Activated CD4-positive, alpha-beta memory T cell treated with anti-CD3 and anti-CD28 coated beads, Interleukin-2, amount 10 ng/mL, durations not matched to agents 7 days and 5 days (primary cell): ENCODE results near the gene CHCHD6. TPM values are rescaled to one million over a fixed set of nuclear protein-coding genes. Genes with fewer than 3 reads are reported as not detected.

Experiments used
- CTCF ChIA-PET: fragments of 350-600 bp; sonication (Branson Sonifier 250); formaldehyde crosslinking; loops from one replicate; lab custom pipeline; 2021; ENCODE audit warnings: antibody characterized with exemption, inconsistent platforms; lab: Charles Lee
- POLR2A ChIA-PET: fragments of 350-600 bp; sonication (Branson Sonifier 250); formaldehyde crosslinking; loops from one replicate; lab custom pipeline; 2021; ENCODE audit warnings: antibody characterized with exemption; lab: Charles Lee
- DNase-seq: peaks from one replicate; pipeline ENCODE4 v3.0.0-alpha.2; 2020
- H3K27ac Mint-ChIP-seq: one replicate; pipeline ENCODE4 v1.8.0; 2021; ENCODE audit warnings: mild to moderate bottlenecking, mixed read lengths
- H3K27me3 Mint-ChIP-seq: one replicate; pipeline ENCODE4 v1.8.0; 2021; ENCODE audit warnings: mixed read lengths
- H3K36me3 Mint-ChIP-seq: one replicate; pipeline ENCODE4 v1.8.0; 2021; ENCODE audit warnings: low read depth, mixed read lengths
- H3K4me1 Mint-ChIP-seq: one replicate; pipeline ENCODE4 v1.8.0; 2021; ENCODE audit warnings: mixed read lengths
- H3K4me3 Mint-ChIP-seq: one replicate; pipeline ENCODE4 v1.8.0; 2021; ENCODE audit warnings: mild to moderate bottlenecking, mixed read lengths
- H3K9me3 Mint-ChIP-seq: one replicate; pipeline ENCODE4 v1.8.0; 2021; ENCODE audit warnings: mixed read lengths
- total RNA-seq, 2 experiments: library from RNA; stranded (reverse); gene quantifications; one replicate each; pipeline ENCODE4 v1.2.3, GENCODE V29; 2021

Gene CHCHD6
- total RNA-seq, 2 experiments from 2014 or later = 4.0 to 4.1 TPM

- ChIA-PET CTCF (interaction anchor here (0.5 to 2.4 kb wide), 7 partner anchors 17 to 869 kb away, joined by 3 to 15 read pairs (median 4); partner anchors contain the start of gene PLXNA1), POLR2A (no interaction called here)
- DNase-seq = no peak
- H3K27me3 Mint-ChIP-seq = peaks cover 21% of the 10 kb centered on the region
- H3K36me3 Mint-ChIP-seq = no peaks in the 10 kb centered on the region
- H3K4me3 Mint-ChIP-seq = peak overlapping the region; percentile 5
- H3K27ac Mint-ChIP-seq = no peak overlapping the region
- peaks cover 3% of the 10 kb centered on the region for H3K9me3 Mint-ChIP-seq
- peaks cover 3% of the 10 kb centered on the region for H3K4me1 Mint-ChIP-seq
Observed at GRCh38 chr3:126678693-126679317, 25.2 kb upstream of the CHCHD6 start.

GRCh38 chr3:126679318-126679751 is 24.7 kb upstream of the CHCHD6 start:
- Mint-ChIP-seq H3K4me3 (peak overlapping the region; percentile 5), H3K36me3 (no peaks in the 10 kb centered on the region), H3K4me1 (peaks cover 3% of the 10 kb centered on the region), H3K27me3 (peaks cover 21% of the 10 kb centered on the region), H3K27ac (no peak overlapping the region), H3K9me3 (peaks cover 3% of the 10 kb centered on the region)
- peak; percentile 75 for DNase-seq
- ChIA-PET CTCF (interaction anchor here (1.1 to 2.4 kb wide), 6 partner anchors 12 to 869 kb away, joined by 3 to 15 read pairs (median 5); partner anchors contain the start of gene PLXNA1), POLR2A (no interaction called here)

- ChIA-PET CTCF (interaction anchor here (1.1 to 2.4 kb wide), 5 partner anchors 11 to 774 kb away, joined by 3 to 15 read pairs (median 4); partner anchors contain the start of gene PLXNA1), POLR2A (no interaction called here)
- peaks cover 3% of the 10 kb centered on the region for H3K4me1 Mint-ChIP-seq
- no peak overlapping the region for H3K27ac Mint-ChIP-seq
- DNase-seq = no peak
- no peaks in the 10 kb centered on the region for H3K36me3 Mint-ChIP-seq
- no peak overlapping the region for H3K4me3 Mint-ChIP-seq
- no peaks in the 10 kb centered on the region for H3K9me3 Mint-ChIP-seq
- peaks cover 21% of the 10 kb centered on the region for H3K27me3 Mint-ChIP-seq
Observed at GRCh38 chr3:126679831-126680666, 24.0 kb upstream of the CHCHD6 start.

GRCh38 chr3:126680667-126681055 is 23.4 kb upstream of the CHCHD6 start:
- Mint-ChIP-seq H3K36me3 (no peaks in the 10 kb centered on the region), H3K4me1 (peaks cover 3% of the 10 kb centered on the region), H3K27ac (no peak overlapping the region), H3K4me3 (no peak overlapping the region), H3K27me3 (peaks cover 17% of the 10 kb centered on the region), H3K9me3 (no peaks in the 10 kb centered on the region)
- ChIA-PET CTCF (interaction anchor here (1.1 to 2.4 kb wide), 5 partner anchors 11 to 774 kb away, joined by 3 to 15 read pairs (median 4); partner anchors contain the start of gene PLXNA1), POLR2A (no interaction called here)
- no peak for DNase-seq

GRCh38 chr3:126682009-126682408 is 22.0 kb upstream of the CHCHD6 start:
- ChIA-PET CTCF (no interaction called here), POLR2A (no interaction called here)
- H3K27ac Mint-ChIP-seq = no peak overlapping the region
- H3K4me1 Mint-ChIP-seq = peaks cover 3% of the 10 kb centered on the region
- no peak for DNase-seq
- no peaks in the 10 kb centered on the region for H3K9me3 Mint-ChIP-seq
- H3K36me3 Mint-ChIP-seq = no peaks in the 10 kb centered on the region
- no peak overlapping the region for H3K4me3 Mint-ChIP-seq
- peaks cover 10% of the 10 kb centered on the region for H3K27me3 Mint-ChIP-seq

- no peak overlapping the region for H3K4me3 Mint-ChIP-seq
- ChIA-PET CTCF (interaction anchor here (0.7 to 0.8 kb wide), 2 partner anchors 10 to 28 kb away, joined by 3 read pairs; partner anchors contain the start of gene TXNRD3), POLR2A (no interaction called here)
- peaks cover 3% of the 10 kb centered on the region for H3K4me1 Mint-ChIP-seq
- H3K27ac Mint-ChIP-seq = no peak overlapping the region
- H3K36me3 Mint-ChIP-seq = no peaks in the 10 kb centered on the region
- no peaks in the 10 kb centered on the region for H3K9me3 Mint-ChIP-seq
- H3K27me3 Mint-ChIP-seq = peaks cover 4% of the 10 kb centered on the region
- DNase-seq = no peak
Observed at GRCh38 chr3:126683069-126683468, 21.0 kb upstream of the CHCHD6 start.

GRCh38 chr3:126684218-126684751 is 19.8 kb upstream of the CHCHD6 start:
- no peak overlapping the region for H3K4me3 Mint-ChIP-seq
- no peaks in the 10 kb centered on the region for H3K36me3 Mint-ChIP-seq
- H3K27ac Mint-ChIP-seq = no peak overlapping the region
- ChIA-PET POLR2A (no interaction called here), CTCF (interaction anchor here (1.0 kb wide), 1 partner anchor 771 kb away, joined by 3 read pairs; no protein-coding TSS in a partner anchor)
- no peaks in the 10 kb centered on the region for H3K4me1 Mint-ChIP-seq
- H3K9me3 Mint-ChIP-seq = no peaks in the 10 kb centered on the region
- peaks cover 2% of the 10 kb centered on the region for H3K27me3 Mint-ChIP-seq
- no peak for DNase-seq

GRCh38 chr3:126685021-126685420 is 19.0 kb upstream of the CHCHD6 start:
- no peak overlapping the region for H3K27ac Mint-ChIP-seq
- no peak for DNase-seq
- H3K36me3 Mint-ChIP-seq = no peaks in the 10 kb centered on the region
- no peaks in the 10 kb centered on the region for H3K9me3 Mint-ChIP-seq
- ChIA-PET CTCF (no interaction called here), POLR2A (no interaction called here)
- peaks cover 7% of the 10 kb centered on the region for H3K27me3 Mint-ChIP-seq
- H3K4me1 Mint-ChIP-seq = no peaks in the 10 kb centered on the region
- no peak overlapping the region for H3K4me3 Mint-ChIP-seq

GRCh38 chr3:126685493-126685892 is 18.5 kb upstream of the CHCHD6 start:
- POLR2A ChIA-PET = no interaction called here
- no peaks in the 10 kb centered on the region for H3K4me1 Mint-ChIP-seq
- H3K36me3 Mint-ChIP-seq = no peaks in the 10 kb centered on the region
- peaks cover 12% of the 10 kb centered on the region for H3K27me3 Mint-ChIP-seq
- DNase-seq = no peak
- H3K4me3 Mint-ChIP-seq = no peak overlapping the region
- H3K9me3 Mint-ChIP-seq = no peaks in the 10 kb centered on the region
- CTCF ChIA-PET = no interaction called here
- no peak overlapping the region for H3K27ac Mint-ChIP-seq

GRCh38 chr3:126691765-126692164 is 12.3 kb upstream of the CHCHD6 start:
- H3K27me3 Mint-ChIP-seq = peaks cover 45% of the 10 kb centered on the region
- DNase-seq = no peak
- ChIA-PET CTCF (interaction anchor here (0.9 kb wide), 1 partner anchor 12 kb away, joined by 3 read pairs; no protein-coding TSS in a partner anchor), POLR2A (no interaction called here)
- H3K4me3 Mint-ChIP-seq = no peak overlapping the region
- no peaks in the 10 kb centered on the region for H3K9me3 Mint-ChIP-seq
- no peaks in the 10 kb centered on the region for H3K4me1 Mint-ChIP-seq
- H3K27ac Mint-ChIP-seq = no peak overlapping the region
- no peaks in the 10 kb centered on the region for H3K36me3 Mint-ChIP-seq

- Mint-ChIP-seq H3K9me3 (no peaks in the 10 kb centered on the region), H3K36me3 (no peaks in the 10 kb centered on the region), H3K4me3 (no peak overlapping the region), H3K4me1 (no peaks in the 10 kb centered on the region), H3K27me3 (peaks cover 46% of the 10 kb centered on the region), H3K27ac (no peak overlapping the region)
- no peak for DNase-seq
- POLR2A ChIA-PET = no interaction called here
- CTCF ChIA-PET = no interaction called here
Observed at GRCh38 chr3:126692858-126693257, 11.2 kb upstream of the CHCHD6 start.

- Mint-ChIP-seq H3K36me3 (no peaks in the 10 kb centered on the region), H3K4me1 (no peaks in the 10 kb centered on the region), H3K4me3 (no peak overlapping the region), H3K9me3 (no peaks in the 10 kb centered on the region), H3K27ac (no peak overlapping the region), H3K27me3 (peaks cover 47% of the 10 kb centered on the region)
- CTCF ChIA-PET = no interaction called here
- no peak for DNase-seq
- POLR2A ChIA-PET = no interaction called here
Observed at GRCh38 chr3:126693921-126694320, 10.1 kb upstream of the CHCHD6 start.

- Mint-ChIP-seq H3K36me3 (no peaks in the 10 kb centered on the region), H3K4me3 (no peak overlapping the region), H3K9me3 (no peaks in the 10 kb centered on the region), H3K4me1 (no peaks in the 10 kb centered on the region), H3K27me3 (peaks cover 47% of the 10 kb centered on the region), H3K27ac (no peak overlapping the region)
- DNase-seq = no peak
- CTCF ChIA-PET = no interaction called here
- POLR2A ChIA-PET = no interaction called here
Observed at GRCh38 chr3:126696701-126697267, 7.3 kb upstream of the CHCHD6 start.
